GM23338 (cell line): ENCODE measurements around the gene EID1. TPM values are rescaled to one million over a fixed set of nuclear protein-coding genes. Genes with fewer than 3 reads are reported as not detected.

Experiments used
- ATAC-seq: fragments of 200-7000 bp; cut with Tn5 transposase; 3 replicates; pipeline ENCODE4 v1.9.1; 2020
- DNase-seq: peaks from one replicate; pipeline ENCODE4 v3.0.0-alpha.2; 2015; ENCODE audit warnings: low spot score
- H2AFZ ChIP-seq: fragments of 200-600 bp; sonication (generic); 2 replicates; pipeline ENCODE4 v1.8.0; 2016; ENCODE audit warnings: antibody characterized with exemption, mild to moderate bottlenecking, moderate library complexity
- H3F3A ChIP-seq: fragments of 200-600 bp; sonication (generic); replicated peaks from 2 replicates; pipeline ENCODE4 v1.8.0; 2017; ENCODE audit warnings: antibody characterized with exemption, mixed run types, low read depth
- H3K27ac ChIP-seq: fragments of 200-600 bp; sonication (generic); 2 replicates; pipeline ENCODE4 v1.6.1; 2016; ENCODE audit warnings: low read depth
- H3K27me3 ChIP-seq: fragments of 200-600 bp; sonication (generic); 2 replicates; pipeline ENCODE4 v1.8.0; 2016; ENCODE audit warnings: mild to moderate bottlenecking, mixed run types, moderate library complexity; ENCODE audit not compliant: insufficient read depth
- H3K36me3 ChIP-seq: fragments of 200-600 bp; sonication (generic); 2 replicates; pipeline ENCODE4 v1.8.0; 2016; ENCODE audit warnings: mild to moderate bottlenecking; ENCODE audit not compliant: insufficient read depth
- H3K4me1 ChIP-seq: fragments of 200-600 bp; sonication (generic); 2 replicates; pipeline ENCODE4 v1.8.0; 2016; ENCODE audit warnings: mild to moderate bottlenecking, moderate library complexity; ENCODE audit not compliant: insufficient read depth
- H3K4me2 ChIP-seq: fragments of 200-600 bp; sonication (generic); 2 replicates; pipeline ENCODE4 v1.7.1; 2017; ENCODE audit warnings: mixed run types
- H3K4me3 ChIP-seq: fragments of 200-600 bp; sonication (generic); 2 replicates; pipeline ENCODE4 v1.6.1; 2016; ENCODE audit warnings: mixed run types
- H3K79me2 ChIP-seq: fragments of 200-600 bp; sonication (generic); replicated peaks from 2 replicates; pipeline ENCODE4 v1.8.0; 2017; ENCODE audit warnings: mild to moderate bottlenecking; ENCODE audit not compliant: insufficient read depth
- H3K9me2 ChIP-seq: fragments of 200-600 bp; sonication (generic); 2 replicates; pipeline ENCODE4 v1.8.0; 2017; ENCODE audit not compliant: insufficient read depth
- H4K20me1 ChIP-seq: fragments of 200-600 bp; sonication (generic); replicated peaks from 2 replicates; pipeline ENCODE4 v1.8.0; 2017; ENCODE audit warnings: mild to moderate bottlenecking; ENCODE audit not compliant: insufficient read depth
- H3K27ac Mint-ChIP-seq: 2 replicates; pipeline ENCODE4 v1.8.0; 2020; ENCODE audit warnings: inconsistent platforms, mild to moderate bottlenecking, moderate library complexity, mixed read lengths
- H3K27me3 Mint-ChIP-seq: 3 replicates; pipeline ENCODE4 v1.8.0; 2022; ENCODE audit warnings: low read depth, mild to moderate bottlenecking, moderate library complexity, mixed read lengths, inconsistent platforms; ENCODE audit not compliant: insufficient read depth, poor library complexity
- H3K36me3 Mint-ChIP-seq: 3 replicates; pipeline ENCODE4 v1.8.0; 2021; ENCODE audit warnings: low read depth, mild to moderate bottlenecking, inconsistent platforms, moderate library complexity, mixed read lengths
- H3K4me1 Mint-ChIP-seq: 3 replicates; pipeline ENCODE4 v1.8.0; 2020; ENCODE audit warnings: mild to moderate bottlenecking, inconsistent platforms, mixed read lengths
- H3K4me3 Mint-ChIP-seq: 3 replicates; pipeline ENCODE4 v1.8.0; 2021; ENCODE audit warnings: moderate library complexity, mild to moderate bottlenecking, inconsistent platforms, mixed read lengths
- H3K9me3 Mint-ChIP-seq: 3 replicates; pipeline ENCODE4 v1.8.0; 2020; ENCODE audit warnings: moderate library complexity, mild to moderate bottlenecking, inconsistent platforms, mixed read lengths
- CREB1 ChIP-seq: fragments of 250-450 bp; sonication (Bioruptor Pico); IDR thresholded peaks from 2 replicates; pipeline ENCODE4 v1.5.0; 2020; ENCODE audit warnings: low read depth, mild to moderate bottlenecking, moderate library complexity
- EZH2phosphoT487 ChIP-seq: fragments of 200-600 bp; sonication (generic); IDR thresholded peaks from one replicate; pipeline ENCODE4 v1.8.1; 2018; ENCODE audit warnings: antibody characterized with exemption; ENCODE audit not compliant: unreplicated experiment
- NANOG ChIP-seq: IDR thresholded peaks from 2 replicates; pipeline ENCODE4 v1.6.1; 2016; ENCODE audit warnings: antibody characterized with exemption, borderline replicate concordance
- POLR2AphosphoS5 ChIP-seq: IDR thresholded peaks from 2 replicates; pipeline ENCODE4 v1.6.1; 2016; ENCODE audit warnings: antibody characterized with exemption, low read depth
- ZNF331 ChIP-seq: fragments of 250-450 bp; sonication (Bioruptor Pico); IDR thresholded peaks from 2 replicates; pipeline ENCODE4 v1.5.0; 2020; ENCODE audit warnings: low read depth, mild to moderate bottlenecking, moderate library complexity
- polyA plus RNA-seq: library from polyadenylated mRNA; unstranded; fragments of >200 nt; fragmentation: Nextera tagmentation; extraction: Ambion mirVana; gene quantifications from 2 replicates; pipeline ENCODE4 v1.2.1, GENCODE V29; 2016
- total RNA-seq: library from RNA; depleted of rRNA; stranded (reverse); fragments of >200 nt; shearing (Covaris generic); gene quantifications from 2 replicates; pipeline ENCODE4 v1.2.3, GENCODE V29; 2014
- TF ChIP-seq, protein P1 (sequence below): fragments of 250-450 bp; sonication (Bioruptor Pico); IDR thresholded peaks from 2 replicates; pipeline ENCODE4 v1.5.0; 2020; ENCODE audit warnings: mild to moderate bottlenecking, moderate library complexity
- TF ChIP-seq, protein P2 (sequence below), 2 experiments: fragments of 200-600 bp in 1 of 2; sonication (generic) in 1 of 2; conservative IDR thresholded peaks; 2 replicates each; pipeline versions ENCODE4 v1.5.1 to v1.6.1; 2016 to 2017; ENCODE audit warnings: antibody characterized with exemption in 2 of 2, low read depth in 2 of 2, mild to moderate bottlenecking in 2 of 2, moderate library complexity in 1 of 2
- TF ChIP-seq, protein P3 (sequence below): IDR thresholded peaks from one replicate; pipeline ENCODE4 v1.6.1; 2018; ENCODE audit warnings: antibody characterized with exemption; ENCODE audit not compliant: unreplicated experiment

The EID1 gene
- total and polyA plus RNA-seq, 2 experiments from 2014 or later: 113 to 324 TPM

DNA sequence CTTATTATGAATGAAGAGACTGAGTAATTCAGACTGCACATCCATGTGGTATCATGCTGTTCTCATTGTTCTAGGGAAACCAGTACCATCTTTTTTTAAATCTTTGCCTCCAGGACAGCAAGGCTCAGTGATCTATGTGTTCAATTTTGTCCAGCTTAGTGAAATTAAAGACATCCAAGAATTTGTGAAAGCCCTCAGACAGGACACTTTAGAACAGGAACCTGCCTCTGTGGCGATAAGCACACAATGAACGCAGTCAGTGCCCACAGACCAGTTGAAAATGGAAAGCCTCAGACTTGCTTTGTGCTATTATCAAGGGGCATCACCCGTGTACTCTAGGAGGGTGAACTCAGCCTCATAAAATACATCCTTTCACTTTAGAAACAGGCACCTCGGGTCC, 20.1 kb downstream of the EID1 start:
- H3K4me2 ChIP-seq: no peak overlapping the region
- Mint-ChIP-seq H3K4me1 (peaks cover 20% of the 10 kb centered on the region), H3K9me3 (no peaks in the 10 kb centered on the region), H3K4me3 (no peak overlapping the region), H3K27me3 (peaks cover 2% of the 10 kb centered on the region), H3K36me3 (no peaks in the 10 kb centered on the region), H3K27ac (peak overlapping the region; percentile 5)
- H3K4me3 ChIP-seq: no peak overlapping the region
- no peaks in the 10 kb centered on the region for H3K79me2 ChIP-seq
- TF ChIP-seq, protein P1, sequence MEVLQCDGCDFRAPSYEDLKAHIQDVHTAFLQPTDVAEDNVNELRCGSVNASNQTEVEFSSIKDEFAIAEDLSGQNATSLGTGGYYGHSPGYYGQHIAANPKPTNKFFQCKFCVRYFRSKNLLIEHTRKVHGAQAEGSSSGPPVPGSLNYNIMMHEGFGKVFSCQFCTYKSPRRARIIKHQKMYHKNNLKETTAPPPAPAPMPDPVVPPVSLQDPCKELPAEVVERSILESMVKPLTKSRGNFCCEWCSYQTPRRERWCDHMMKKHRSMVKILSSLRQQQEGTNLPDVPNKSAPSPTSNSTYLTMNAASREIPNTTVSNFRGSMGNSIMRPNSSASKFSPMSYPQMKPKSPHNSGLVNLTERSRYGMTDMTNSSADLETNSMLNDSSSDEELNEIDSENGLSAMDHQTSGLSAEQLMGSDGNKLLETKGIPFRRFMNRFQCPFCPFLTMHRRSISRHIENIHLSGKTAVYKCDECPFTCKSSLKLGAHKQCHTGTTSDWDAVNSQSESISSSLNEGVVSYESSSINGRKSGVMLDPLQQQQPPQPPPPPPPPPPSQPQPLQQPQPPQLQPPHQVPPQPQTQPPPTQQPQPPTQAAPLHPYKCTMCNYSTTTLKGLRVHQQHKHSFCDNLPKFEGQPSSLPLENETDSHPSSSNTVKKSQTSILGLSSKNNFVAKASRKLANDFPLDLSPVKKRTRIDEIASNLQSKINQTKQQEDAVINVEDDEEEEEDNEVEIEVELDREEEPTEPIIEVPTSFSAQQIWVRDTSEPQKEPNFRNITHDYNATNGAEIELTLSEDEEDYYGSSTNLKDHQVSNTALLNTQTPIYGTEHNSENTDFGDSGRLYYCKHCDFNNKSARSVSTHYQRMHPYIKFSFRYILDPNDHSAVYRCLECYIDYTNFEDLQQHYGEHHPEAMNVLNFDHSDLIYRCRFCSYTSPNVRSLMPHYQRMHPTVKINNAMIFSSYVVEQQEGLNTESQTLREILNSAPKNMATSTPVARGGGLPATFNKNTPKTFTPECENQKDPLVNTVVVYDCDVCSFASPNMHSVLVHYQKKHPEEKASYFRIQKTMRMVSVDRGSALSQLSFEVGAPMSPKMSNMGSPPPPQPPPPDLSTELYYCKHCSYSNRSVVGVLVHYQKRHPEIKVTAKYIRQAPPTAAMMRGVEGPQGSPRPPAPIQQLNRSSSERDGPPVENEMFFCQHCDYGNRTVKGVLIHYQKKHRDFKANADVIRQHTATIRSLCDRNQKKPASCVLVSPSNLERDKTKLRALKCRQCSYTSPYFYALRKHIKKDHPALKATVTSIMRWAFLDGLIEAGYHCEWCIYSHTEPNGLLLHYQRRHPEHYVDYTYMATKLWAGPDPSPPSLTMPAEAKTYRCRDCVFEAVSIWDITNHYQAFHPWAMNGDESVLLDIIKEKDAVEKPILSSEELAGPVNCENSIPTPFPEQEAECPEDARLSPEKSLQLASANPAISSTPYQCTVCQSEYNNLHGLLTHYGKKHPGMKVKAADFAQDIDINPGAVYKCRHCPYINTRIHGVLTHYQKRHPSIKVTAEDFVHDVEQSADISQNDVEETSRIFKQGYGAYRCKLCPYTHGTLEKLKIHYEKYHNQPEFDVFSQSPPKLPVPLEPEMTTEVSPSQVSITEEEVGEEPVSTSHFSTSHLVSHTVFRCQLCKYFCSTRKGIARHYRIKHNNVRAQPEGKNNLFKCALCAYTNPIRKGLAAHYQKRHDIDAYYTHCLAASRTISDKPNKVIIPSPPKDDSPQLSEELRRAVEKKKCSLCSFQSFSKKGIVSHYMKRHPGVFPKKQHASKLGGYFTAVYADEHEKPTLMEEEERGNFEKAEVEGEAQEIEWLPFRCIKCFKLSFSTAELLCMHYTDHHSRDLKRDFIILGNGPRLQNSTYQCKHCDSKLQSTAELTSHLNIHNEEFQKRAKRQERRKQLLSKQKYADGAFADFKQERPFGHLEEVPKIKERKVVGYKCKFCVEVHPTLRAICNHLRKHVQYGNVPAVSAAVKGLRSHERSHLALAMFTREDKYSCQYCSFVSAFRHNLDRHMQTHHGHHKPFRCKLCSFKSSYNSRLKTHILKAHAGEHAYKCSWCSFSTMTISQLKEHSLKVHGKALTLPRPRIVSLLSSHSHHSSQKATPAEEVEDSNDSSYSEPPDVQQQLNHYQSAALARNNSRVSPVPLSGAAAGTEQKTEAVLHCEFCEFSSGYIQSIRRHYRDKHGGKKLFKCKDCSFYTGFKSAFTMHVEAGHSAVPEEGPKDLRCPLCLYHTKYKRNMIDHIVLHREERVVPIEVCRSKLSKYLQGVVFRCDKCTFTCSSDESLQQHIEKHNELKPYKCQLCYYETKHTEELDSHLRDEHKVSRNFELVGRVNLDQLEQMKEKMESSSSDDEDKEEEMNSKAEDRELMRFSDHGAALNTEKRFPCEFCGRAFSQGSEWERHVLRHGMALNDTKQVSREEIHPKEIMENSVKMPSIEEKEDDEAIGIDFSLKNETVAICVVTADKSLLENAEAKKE (CRISPR knock-in tag): no peak
- TF ChIP-seq ZNF331 (CRISPR knock-in tag): no peak
- no peak for TF ChIP-seq CREB1 (CRISPR knock-in tag)
- TF ChIP-seq, protein P2, sequence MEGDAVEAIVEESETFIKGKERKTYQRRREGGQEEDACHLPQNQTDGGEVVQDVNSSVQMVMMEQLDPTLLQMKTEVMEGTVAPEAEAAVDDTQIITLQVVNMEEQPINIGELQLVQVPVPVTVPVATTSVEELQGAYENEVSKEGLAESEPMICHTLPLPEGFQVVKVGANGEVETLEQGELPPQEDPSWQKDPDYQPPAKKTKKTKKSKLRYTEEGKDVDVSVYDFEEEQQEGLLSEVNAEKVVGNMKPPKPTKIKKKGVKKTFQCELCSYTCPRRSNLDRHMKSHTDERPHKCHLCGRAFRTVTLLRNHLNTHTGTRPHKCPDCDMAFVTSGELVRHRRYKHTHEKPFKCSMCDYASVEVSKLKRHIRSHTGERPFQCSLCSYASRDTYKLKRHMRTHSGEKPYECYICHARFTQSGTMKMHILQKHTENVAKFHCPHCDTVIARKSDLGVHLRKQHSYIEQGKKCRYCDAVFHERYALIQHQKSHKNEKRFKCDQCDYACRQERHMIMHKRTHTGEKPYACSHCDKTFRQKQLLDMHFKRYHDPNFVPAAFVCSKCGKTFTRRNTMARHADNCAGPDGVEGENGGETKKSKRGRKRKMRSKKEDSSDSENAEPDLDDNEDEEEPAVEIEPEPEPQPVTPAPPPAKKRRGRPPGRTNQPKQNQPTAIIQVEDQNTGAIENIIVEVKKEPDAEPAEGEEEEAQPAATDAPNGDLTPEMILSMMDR (conservative IDR thresholded peaks at IDR 0.05; ENCODE audit: low read depth in 2 of 2): no peak
- TF ChIP-seq POLR2AphosphoS5: no peak
- TF ChIP-seq EZH2phosphoT487: no peak
- TF ChIP-seq NANOG: no peak
- TF ChIP-seq, protein P3, sequence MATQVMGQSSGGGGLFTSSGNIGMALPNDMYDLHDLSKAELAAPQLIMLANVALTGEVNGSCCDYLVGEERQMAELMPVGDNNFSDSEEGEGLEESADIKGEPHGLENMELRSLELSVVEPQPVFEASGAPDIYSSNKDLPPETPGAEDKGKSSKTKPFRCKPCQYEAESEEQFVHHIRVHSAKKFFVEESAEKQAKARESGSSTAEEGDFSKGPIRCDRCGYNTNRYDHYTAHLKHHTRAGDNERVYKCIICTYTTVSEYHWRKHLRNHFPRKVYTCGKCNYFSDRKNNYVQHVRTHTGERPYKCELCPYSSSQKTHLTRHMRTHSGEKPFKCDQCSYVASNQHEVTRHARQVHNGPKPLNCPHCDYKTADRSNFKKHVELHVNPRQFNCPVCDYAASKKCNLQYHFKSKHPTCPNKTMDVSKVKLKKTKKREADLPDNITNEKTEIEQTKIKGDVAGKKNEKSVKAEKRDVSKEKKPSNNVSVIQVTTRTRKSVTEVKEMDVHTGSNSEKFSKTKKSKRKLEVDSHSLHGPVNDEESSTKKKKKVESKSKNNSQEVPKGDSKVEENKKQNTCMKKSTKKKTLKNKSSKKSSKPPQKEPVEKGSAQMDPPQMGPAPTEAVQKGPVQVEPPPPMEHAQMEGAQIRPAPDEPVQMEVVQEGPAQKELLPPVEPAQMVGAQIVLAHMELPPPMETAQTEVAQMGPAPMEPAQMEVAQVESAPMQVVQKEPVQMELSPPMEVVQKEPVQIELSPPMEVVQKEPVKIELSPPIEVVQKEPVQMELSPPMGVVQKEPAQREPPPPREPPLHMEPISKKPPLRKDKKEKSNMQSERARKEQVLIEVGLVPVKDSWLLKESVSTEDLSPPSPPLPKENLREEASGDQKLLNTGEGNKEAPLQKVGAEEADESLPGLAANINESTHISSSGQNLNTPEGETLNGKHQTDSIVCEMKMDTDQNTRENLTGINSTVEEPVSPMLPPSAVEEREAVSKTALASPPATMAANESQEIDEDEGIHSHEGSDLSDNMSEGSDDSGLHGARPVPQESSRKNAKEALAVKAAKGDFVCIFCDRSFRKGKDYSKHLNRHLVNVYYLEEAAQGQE: no peak
- no peaks in the 10 kb centered on the region for H3K36me3 ChIP-seq
- H4K20me1 ChIP-seq: no peaks in the 10 kb centered on the region
- H3K9me2 ChIP-seq: no peaks in the 10 kb centered on the region
- H3F3A ChIP-seq: no peaks in the 10 kb centered on the region
- DNase-seq (no peak), ATAC-seq (no peak)
- H3K27ac ChIP-seq: no peak overlapping the region
- no peaks in the 10 kb centered on the region for H3K27me3 ChIP-seq
- peaks cover 12% of the 10 kb centered on the region for H3K4me1 ChIP-seq
- peak overlapping the region; percentile 84 for H2AFZ ChIP-seq
